GM12875 (cell line): ENCODE results near the gene LMO2.

Experiments used
- H3K4me3 ChIP-seq: one replicate; pipeline ENCODE4 v1.5.1; 2011; ENCODE audit warnings: low read depth, low read length, control low read depth
- TF ChIP-seq, protein P1 (sequence below): IDR thresholded peaks from 2 replicates; pipeline ENCODE4 v1.5.1; 2011; ENCODE audit warnings: low read depth, mild to moderate bottlenecking, control low read depth, inconsistent platforms, low read length, moderate library complexity, borderline replicate concordance; ENCODE audit not compliant: insufficient read depth

LMO2 gene

GRCh38 chr11:33885338-33886005 lies 6.4 kb downstream of the LMO2 start:
- TF ChIP-seq, protein P1, sequence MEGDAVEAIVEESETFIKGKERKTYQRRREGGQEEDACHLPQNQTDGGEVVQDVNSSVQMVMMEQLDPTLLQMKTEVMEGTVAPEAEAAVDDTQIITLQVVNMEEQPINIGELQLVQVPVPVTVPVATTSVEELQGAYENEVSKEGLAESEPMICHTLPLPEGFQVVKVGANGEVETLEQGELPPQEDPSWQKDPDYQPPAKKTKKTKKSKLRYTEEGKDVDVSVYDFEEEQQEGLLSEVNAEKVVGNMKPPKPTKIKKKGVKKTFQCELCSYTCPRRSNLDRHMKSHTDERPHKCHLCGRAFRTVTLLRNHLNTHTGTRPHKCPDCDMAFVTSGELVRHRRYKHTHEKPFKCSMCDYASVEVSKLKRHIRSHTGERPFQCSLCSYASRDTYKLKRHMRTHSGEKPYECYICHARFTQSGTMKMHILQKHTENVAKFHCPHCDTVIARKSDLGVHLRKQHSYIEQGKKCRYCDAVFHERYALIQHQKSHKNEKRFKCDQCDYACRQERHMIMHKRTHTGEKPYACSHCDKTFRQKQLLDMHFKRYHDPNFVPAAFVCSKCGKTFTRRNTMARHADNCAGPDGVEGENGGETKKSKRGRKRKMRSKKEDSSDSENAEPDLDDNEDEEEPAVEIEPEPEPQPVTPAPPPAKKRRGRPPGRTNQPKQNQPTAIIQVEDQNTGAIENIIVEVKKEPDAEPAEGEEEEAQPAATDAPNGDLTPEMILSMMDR = no peak
- no peak overlapping the region for H3K4me3 ChIP-seq

DNA sequence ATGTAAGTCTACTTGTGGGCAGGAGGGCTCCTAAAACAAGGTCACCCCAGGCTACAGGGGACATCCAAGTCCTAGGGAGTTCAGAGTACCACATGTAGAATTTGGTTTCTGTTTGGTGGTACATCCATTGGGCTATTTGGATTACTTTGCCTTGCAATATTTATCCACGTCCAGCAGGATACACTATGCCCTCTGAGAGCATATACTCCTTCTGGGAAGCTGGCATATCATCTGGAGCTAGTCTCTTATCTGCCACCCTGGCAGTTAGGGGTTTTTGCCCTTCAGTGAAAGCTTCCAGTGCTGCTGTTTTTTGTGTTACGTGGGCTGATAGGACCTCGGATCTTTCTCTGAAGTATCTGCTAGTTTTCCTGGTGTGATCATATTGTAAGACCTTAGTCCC lies 7.3 kb downstream of the LMO2 start:
- H3K4me3 ChIP-seq = no peak overlapping the region
- TF ChIP-seq, protein P1 = no peak

DNA sequence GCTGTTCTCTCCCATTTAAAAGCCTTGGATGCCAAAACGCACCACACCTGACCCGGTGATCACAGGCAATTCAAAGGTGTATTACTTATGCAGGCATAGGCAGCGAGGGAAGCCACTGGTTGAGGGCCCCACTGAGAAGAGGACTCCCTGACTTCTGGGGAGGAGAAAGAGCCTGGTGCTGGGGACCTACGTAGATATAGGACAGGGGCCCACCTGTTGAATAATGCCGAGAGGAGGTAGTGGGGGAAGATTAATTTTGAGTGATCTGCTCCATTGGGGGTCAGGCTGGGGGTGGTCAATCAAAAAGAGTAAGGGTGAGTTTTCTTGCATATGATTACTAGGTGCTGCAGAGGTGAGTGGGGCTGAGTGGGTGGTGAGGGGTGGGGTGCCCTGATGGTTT lies 7.8 kb downstream of the LMO2 start:
- TF ChIP-seq, protein P1 = no peak

DNA sequence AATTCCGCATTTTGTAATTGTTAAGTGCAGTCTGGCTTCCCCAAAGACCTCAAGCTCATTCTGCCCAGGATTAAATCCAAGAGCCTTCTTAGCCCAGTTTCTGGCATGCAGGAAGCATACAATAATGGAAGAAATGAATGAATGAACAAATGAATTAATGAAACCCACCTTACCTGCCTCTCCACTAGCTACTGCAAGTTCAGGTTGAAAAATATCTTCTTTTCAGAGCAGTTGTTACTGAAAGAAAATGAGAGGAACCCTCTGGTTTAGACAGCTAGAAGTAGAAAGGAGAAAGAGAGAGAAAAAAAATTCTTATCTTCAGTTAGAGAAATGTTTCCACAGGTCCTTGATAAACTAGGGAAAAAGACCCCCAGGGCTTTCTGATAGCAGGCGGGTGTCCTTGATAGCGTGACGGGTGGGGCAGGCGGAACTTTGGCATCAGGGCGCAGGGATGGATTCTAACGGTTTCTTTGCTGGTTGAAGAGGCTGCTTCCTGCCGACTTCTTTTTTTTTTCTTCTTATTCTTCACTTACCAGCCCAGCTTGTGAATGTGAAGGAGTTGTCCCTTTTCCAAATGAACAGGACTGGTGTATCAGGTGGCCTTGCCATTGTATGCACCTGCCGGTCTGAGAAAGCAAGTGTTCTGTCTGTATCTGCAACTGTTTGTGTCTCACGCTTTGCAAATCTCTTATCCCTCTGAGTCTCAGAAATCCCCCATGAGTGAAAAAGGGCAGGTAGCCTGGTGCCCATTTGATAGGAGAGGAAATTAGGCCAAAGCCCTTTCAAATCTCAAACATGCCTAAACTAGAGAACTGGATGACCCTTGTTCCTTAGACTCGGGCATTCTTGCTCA lies 10.0 kb downstream of the LMO2 start:
- TF ChIP-seq, protein P1 = no peak
- H3K4me3 ChIP-seq = no peak overlapping the region

More for the DNA sequence above, 7.8 kb downstream of the LMO2 start:
- H3K4me3 ChIP-seq = no peak overlapping the region

DNA sequence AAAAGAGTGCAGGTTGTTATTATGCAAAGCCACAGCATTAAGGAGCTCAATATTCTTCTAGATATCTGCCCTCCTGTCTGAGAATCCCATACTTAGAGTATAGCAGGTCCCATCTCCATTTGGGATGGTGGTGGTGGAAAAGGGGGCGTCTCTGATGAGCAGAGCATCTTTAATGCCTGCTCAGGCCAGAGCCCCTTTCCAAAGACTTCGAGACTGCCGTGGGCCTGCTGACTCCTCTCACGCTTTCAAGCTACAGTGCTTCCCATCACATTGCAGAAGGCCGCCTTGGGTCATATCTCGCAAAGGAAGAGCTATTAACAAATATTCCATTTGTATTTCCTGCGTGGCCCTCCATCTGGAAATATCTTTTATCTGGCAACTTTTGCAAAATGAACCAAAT lies 10.9 kb downstream of the LMO2 start:
- TF ChIP-seq, protein P1 = no peak
- no peak overlapping the region for H3K4me3 ChIP-seq

- TF ChIP-seq, protein P1 = no peak
- H3K4me3 ChIP-seq = no peak overlapping the region
Measured at GRCh38 chr11:33879375-33879774, 12.5 kb downstream of the LMO2 start.

DNA sequence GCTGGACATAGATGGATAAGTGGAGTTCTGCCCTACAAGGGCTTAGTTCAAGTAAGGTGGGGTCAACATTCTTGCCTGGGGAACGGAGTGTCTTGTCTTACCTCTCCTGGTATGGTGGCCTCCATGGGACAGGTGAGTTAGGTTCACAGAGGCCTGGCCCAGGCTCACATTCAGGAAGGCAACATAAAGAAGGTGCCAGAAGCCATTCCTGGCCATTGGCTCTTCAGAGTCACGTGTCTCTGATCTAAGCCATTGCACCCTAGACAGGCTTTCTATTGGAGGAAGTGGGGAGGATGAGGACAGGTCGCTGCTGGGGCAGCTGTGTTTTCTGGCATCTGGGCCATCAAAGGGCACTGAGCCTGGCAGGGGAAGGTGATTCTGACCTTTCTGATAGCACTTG lies 14.8 kb downstream of the LMO2 start:
- TF ChIP-seq, protein P1 = no peak
- H3K4me3 ChIP-seq = no peak overlapping the region
